Panc1 (cell line): Measurements from ENCODE around the gene TXNDC16.

Source experiments
- POLR2AphosphoS5 ChIP-seq: IDR thresholded peaks from 2 replicates; pipeline ENCODE4 v1.6.1; 2012; ENCODE audit warnings: mild to moderate bottlenecking, low read depth, low read length, moderate library complexity
- TF ChIP-seq, protein P1 (sequence below): fragments of 450-650 bp; IDR thresholded peaks from 2 replicates; pipeline ENCODE4 v1.5.1; 2017; ENCODE audit warnings: mild to moderate bottlenecking

DNA sequence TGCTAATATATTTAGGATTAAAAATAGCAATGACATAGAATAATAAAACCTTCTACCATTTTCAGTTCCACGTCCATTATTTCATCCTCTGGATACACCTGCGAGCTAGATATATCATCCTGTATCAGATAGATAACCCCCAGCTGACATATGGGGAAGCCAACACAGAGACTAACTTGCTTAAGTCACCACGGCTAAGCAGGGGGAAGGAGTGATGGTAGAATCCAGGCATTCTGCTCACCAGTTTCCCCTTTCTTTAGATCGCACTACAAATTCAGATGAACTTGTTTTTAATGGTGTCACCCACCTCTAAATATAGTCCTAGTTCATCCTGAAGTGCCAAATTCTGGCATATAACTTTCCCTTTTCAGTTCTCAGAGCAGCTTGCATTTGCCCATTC, 110.1 kb downstream of the TXNDC16 start:
- TF ChIP-seq, protein P1, sequence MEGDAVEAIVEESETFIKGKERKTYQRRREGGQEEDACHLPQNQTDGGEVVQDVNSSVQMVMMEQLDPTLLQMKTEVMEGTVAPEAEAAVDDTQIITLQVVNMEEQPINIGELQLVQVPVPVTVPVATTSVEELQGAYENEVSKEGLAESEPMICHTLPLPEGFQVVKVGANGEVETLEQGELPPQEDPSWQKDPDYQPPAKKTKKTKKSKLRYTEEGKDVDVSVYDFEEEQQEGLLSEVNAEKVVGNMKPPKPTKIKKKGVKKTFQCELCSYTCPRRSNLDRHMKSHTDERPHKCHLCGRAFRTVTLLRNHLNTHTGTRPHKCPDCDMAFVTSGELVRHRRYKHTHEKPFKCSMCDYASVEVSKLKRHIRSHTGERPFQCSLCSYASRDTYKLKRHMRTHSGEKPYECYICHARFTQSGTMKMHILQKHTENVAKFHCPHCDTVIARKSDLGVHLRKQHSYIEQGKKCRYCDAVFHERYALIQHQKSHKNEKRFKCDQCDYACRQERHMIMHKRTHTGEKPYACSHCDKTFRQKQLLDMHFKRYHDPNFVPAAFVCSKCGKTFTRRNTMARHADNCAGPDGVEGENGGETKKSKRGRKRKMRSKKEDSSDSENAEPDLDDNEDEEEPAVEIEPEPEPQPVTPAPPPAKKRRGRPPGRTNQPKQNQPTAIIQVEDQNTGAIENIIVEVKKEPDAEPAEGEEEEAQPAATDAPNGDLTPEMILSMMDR, result no peak
- no peak for TF ChIP-seq POLR2AphosphoS5
